GM21360 (cell line): ENCODE data around the gene TNFSF9.
"Not testable (repeated sequence)": the region's sequence is repeated elsewhere in the genome, so short reads cannot be mapped to it uniquely, and the experiment has no call there.

Experiments
- ATAC-seq: cut with Tn5 transposase; IDR thresholded peaks from one replicate; pipeline ENCODE4 v1.9.1; 2021; ENCODE audit warnings: mild to moderate bottlenecking, moderate library complexity; ENCODE audit not compliant: unreplicated experiment

The TNFSF9 gene

GRCh38 chr19:6571167-6571566, 40.3 kb downstream of the TNFSF9 start:
- no peak for ATAC-seq

DNA sequence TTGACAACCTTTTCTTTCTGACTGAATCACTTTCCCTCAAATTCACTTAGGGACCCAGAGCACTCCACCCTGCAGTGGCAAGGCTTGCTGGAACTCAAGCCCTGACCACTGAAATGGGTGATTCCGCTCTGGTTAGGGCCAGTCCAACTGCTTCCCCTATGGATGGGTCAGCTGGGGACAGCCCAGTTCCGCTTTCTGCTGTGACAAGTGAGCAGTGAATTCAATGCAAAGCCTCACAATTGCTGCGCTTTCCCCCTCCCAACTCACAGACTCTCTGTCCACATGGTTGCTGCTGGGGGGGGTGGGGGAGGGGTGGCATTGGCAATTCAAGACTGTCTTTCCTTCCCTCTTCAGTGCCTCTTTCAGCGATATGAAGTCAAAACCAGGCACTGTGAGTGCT, 41.4 kb downstream of the TNFSF9 start:
- no peak for ATAC-seq

GRCh38 chr19:6573350-6573749, 42.5 kb downstream of the TNFSF9 start:
- no peak for ATAC-seq

- no peak for ATAC-seq
Measured at GRCh38 chr19:6576869-6577475, 46.1 kb downstream of the TNFSF9 start.

- ATAC-seq, result peak; percentile 69
Measured at GRCh38 chr19:6577476-6578125, 46.8 kb downstream of the TNFSF9 start.

DNA sequence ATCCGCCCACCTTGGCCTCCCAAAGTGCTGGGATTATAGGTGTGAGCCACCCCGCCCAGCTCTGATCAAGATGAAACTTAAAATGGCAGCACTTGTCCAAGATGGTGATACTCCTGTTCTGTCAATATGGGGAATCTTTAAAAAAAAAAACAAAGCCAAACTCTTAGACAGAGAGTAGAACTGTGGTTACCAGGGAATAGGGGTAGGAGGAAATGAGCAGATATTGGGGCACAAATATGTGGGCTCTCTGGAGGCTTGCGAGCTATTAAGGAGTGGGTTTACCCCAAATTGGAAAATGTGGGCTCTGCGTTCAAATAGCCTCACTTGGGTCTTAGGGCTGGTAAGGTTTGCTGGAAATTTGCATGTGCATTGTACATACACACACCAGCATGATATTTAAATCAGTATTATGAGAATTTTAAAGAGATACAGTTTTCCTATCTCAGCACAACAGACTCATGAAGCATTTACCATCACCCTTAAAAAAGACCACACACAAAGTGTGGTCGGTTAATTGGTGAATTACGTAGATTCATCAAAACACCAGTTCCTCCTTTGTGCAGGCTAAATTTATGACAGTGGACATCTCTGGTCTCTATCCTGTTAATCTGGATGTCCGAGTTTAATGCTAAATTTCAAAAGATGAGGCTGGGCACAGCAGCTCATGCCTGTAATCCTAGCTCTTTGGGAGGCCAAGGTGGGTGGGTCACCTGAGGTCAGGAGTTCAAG, 48.8 kb downstream of the TNFSF9 start:
- ATAC-seq, result no peak

DNA sequence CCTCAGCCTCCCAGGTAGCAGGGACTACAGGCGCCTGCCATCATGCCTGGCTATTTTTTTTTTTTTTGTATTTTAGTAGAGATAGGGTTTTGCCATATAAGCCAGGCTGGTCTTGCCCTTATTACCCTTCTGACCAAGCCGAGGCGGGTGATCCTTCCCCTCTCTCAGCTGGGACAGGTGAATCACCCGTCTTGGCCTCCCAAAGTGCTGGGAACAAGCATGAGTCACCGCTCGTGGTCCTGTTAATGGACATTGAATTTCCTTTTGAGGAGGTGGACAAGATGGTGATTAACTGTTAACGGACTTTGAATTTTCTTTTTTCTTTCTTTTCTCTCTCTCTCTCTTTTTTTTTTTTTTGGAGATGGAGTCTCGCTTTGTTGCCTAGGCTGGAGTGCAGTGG, 49.5 kb downstream of the TNFSF9 start:
- no peak for ATAC-seq

DNA sequence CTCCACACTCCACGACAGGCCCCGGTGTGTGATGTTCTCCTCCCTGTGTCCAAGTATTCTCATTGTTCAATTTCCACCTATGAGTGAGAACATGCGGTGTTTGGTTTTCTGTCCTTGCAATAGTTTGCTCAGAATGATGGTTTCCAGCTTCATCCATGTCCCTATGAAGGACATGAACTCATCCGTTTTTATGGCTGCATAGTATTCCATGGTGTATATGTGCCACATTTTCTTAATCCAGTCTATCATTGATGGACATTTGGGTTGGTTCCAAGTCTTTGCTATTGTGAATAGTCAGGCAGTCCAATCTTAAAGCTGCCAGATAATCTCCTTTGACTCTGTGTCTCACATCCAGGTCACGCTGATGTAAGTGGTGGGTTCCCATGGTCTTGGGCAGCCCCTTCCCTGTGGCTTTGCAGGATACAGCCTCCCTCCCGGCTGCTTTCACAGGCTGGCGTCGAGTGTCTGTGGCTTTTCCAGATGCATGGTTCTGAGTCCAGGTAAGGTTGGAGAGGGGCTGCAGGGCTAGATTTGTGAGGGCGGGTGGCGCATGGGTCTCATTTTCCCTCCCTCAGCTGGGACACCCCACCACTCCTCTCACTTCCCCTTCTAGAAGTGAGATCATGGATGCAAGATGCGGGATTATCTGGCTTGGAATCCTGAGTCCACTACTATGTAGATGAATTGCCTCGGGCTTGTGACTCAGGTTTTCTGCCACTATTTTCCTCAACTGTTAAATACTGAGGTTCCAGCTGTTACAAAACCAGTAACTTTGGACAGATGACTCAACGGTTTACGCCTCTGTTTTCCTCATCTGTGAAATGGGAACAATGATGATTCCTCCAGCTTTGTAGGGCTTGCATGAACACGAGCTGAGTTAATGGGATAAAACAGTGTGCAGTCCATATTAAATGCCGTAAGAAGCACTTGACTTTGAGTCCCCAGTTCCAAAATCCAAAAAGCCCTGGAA, 52.0 kb downstream of the TNFSF9 start:
- ATAC-seq, result not testable (repeated sequence)
